ENCODE measurements around the gene CNTRL.

DNA sequence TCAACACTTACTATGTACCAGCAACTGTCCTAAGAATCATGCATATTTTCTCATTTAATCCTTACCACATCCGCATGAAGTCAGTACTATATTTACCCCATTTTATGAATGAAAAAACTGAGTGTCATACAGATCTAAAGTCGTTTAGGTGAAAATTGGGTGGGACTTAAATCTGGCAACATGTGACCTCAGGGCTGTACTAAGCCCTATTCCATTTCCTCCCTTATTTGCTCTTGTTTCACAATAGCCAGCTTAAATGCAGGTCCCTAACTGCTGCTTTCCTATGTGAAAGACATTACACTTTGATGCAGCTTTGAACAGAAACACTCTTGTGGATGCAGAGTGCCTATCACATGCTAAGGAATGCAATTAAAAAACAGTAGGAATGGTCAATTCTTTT is 129.4 kb downstream of the CNTRL start:
- TF ChIP-seq POLR2AphosphoS5 (IDR thresholded peaks at IDR 0.05) (no peak), POLR2A (IDR thresholded peaks at IDR 0.05) (no peak)
